HG03039 (cell line): ENCODE results near the gene AKAP6.

Experiments used
- ATAC-seq: cut with Tn5 transposase; IDR thresholded peaks from one replicate; pipeline ENCODE4 v1.9.1; 2021; ENCODE audit warnings: mild to moderate bottlenecking, moderate library complexity; ENCODE audit not compliant: unreplicated experiment

AKAP6 gene, protein sequence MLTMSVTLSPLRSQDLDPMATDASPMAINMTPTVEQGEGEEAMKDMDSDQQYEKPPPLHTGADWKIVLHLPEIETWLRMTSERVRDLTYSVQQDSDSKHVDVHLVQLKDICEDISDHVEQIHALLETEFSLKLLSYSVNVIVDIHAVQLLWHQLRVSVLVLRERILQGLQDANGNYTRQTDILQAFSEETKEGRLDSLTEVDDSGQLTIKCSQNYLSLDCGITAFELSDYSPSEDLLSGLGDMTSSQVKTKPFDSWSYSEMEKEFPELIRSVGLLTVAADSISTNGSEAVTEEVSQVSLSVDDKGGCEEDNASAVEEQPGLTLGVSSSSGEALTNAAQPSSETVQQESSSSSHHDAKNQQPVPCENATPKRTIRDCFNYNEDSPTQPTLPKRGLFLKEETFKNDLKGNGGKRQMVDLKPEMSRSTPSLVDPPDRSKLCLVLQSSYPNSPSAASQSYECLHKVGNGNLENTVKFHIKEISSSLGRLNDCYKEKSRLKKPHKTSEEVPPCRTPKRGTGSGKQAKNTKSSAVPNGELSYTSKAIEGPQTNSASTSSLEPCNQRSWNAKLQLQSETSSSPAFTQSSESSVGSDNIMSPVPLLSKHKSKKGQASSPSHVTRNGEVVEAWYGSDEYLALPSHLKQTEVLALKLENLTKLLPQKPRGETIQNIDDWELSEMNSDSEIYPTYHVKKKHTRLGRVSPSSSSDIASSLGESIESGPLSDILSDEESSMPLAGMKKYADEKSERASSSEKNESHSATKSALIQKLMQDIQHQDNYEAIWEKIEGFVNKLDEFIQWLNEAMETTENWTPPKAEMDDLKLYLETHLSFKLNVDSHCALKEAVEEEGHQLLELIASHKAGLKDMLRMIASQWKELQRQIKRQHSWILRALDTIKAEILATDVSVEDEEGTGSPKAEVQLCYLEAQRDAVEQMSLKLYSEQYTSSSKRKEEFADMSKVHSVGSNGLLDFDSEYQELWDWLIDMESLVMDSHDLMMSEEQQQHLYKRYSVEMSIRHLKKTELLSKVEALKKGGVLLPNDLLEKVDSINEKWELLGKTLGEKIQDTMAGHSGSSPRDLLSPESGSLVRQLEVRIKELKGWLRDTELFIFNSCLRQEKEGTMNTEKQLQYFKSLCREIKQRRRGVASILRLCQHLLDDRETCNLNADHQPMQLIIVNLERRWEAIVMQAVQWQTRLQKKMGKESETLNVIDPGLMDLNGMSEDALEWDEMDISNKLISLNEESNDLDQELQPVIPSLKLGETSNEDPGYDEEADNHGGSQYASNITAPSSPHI (N-terminal part only)

DNA sequence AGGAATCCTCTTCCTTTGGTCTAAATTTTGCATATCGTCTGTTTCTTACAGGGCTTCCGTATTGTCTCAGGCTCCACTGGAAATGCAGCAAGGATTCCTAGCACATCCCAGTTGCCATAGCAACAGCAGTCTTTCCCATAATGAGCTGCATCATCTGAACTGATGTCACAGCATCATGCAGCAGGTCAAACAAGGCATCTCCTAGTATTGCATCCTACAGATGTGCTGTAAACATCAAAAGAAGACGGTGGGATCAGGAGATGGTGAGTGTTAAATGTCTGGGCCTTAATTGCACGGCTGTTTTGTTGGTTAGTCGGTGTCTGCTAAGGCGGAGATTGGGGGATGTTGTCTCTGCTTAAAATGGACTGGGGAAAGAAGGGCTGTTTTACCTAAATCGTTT, at the start of gene AKAP6:
Gene AKAP6, plus strand, starts transcription at position 153 of the 400 bp plus-strand sequence. CDS start 104,196 bp downstream, outside the sequence.
- no peak for ATAC-seq

DNA sequence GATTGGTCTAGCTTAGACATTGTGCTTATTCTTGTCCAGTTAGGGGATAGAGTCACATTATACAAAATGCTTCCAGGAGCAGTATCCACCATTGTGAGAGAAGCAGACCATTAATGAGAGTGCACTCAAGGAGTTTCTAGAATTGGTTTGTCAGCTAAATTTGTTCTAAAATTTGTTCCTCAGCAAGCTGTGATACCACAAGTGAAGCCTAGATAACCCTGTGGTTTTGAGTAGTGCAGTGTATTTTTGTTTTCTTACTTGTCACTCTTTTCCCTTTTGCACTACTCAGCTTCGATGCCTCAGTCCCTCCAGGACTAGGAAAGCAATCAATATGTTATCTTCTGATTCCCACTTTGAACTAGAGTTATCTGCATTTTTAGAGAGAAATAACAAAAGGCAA, 42.5 kb upstream of the AKAP6 start:
- no peak for ATAC-seq

DNA sequence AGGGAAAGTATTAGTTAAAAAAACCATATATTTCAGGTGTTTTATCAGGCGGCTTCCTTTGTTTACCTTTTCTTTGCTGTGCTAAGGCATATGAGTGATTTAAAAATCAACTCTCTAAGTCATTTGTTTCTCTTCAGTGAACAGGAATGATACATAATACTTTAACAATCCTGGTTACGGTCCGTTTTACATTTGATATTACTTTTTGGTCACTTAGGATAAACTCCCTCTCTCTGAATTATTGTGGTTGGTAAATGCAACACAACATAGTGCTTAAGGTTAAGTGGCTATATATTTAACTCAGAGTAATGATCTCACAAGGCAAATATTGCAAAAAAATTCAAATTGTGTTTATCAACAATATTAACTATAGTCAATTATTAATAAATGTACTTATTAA, 32.7 kb upstream of the AKAP6 start:
- ATAC-seq: no peak

DNA sequence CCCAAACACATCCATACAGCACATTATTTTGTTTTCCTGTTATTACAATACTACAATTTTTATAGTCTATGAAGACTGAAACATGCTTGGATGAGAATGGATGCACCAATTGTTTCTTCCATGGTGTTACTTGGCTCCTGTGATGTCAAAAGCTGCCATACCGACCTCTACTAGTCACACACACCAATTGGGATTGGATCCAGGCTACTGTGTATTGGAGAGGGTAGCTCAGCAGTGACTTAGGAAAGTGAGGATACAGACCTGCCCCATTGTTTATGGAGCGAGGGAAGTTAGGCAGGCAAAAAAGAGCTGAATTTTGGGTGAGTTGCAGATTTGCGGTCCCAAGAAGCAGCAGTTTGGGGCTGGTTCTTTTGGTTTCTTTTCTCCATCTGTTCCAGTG, 30.8 kb upstream of the AKAP6 start:
- no peak for ATAC-seq

DNA sequence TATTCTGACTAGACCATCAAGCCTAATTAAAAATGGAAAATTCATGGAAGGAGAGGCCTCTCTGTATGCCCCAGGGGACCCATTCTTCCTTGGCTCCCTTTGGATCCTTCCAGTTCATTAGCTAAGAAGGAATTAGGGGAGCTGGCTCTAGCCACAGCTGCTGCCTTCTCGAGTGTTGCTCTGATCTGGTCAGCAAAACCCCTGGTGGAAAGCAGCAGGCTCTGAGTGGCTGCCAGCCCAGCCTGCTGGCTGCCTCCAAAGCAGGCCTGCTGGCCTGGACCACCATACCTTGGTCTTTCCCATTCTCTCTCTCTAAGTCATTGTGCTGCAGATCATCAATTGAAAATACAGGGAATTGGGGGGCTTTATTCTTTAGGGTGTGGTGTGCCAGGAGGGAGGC, 29.0 kb upstream of the AKAP6 start:
- no peak for ATAC-seq

DNA sequence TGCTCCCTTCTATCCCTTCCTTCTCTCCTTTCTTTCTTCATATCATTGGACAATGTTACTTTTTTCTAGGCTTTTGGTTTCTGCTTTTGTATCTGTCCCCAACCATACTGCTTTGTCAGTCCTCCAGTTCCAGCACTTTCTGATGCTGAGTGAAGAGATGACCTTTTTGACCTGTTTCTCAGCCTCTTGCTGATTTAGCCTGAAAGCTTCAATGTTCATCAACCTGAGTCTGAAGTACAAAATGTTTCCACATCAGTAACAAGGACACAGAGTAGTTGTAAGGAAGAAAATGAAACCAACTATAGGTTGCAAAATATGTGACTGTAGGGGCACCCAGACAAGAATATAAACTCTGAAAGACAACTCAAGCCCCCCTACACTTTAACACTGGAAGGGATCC, 25.2 kb upstream of the AKAP6 start:
- ATAC-seq: no peak

DNA sequence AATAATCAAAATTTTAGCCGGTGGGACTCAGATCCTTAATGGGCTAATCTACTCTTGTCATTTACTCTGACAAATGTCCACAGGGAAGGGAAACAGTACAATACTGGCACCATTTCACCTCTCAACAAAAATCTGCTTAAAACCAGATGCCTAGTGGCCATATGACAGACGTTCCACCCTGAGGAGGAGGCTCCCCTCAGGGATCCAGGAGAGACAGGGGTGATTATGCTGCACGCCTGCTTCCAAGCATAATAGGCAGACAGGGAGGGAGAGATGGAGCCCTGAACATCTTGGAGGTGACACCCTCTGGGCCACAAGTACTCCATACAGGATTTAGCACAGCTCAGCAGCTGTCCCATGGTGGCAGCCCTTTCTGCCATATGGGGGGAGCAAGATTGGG, 24.8 kb upstream of the AKAP6 start:
- no peak for ATAC-seq

DNA sequence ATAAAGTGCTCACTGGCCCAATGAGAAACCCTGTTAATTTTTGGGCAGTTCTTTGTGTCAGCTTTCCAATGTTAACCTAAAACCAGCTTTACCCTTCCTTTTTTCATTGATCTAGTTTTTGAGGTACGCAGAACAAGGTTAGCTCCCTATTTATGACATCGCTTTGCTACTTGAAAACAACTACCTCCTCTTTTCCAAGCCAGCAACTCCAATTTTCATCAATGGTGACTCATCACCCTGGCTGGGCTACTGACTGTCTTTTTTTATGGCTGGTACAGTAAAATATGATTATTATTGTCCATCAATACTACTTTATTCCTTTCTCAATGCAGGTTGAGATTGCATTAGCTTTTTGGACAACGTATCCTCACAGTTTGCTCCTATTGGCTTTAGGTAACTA, 22.5 kb upstream of the AKAP6 start:
- ATAC-seq: no peak

DNA sequence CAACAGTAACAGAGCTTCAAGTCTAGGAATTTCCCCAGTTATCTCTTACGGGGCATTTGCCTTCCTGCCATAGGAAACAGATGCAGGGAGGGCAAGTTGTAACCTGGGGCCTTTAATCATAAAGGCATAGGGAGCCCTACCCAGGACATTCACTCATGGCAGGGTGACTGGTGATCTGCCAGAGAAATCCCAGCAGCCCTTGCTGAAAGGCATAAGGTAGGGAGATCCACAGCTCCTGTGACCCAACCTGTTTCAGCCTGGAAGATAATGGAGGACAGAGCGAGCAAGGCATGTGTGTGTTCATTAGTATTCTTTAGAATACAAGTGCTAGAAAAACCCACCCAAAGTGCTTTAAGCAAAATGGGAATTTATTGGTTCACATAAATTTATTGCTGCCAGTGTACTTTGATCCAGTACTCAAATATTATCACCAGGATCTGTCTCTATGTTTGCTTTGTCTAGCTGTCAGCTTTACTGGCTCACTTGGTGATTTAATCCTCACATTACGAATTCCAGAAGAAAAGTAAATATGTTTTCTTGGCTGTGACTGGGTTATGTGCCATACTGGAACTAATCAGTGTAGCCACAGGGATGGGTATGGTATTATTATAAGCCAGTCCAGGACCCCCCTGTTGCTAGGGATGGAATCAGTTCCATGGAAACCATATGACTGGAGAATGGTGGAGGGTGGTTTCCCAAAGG, 21.1 kb upstream of the AKAP6 start:
- ATAC-seq: no peak

DNA sequence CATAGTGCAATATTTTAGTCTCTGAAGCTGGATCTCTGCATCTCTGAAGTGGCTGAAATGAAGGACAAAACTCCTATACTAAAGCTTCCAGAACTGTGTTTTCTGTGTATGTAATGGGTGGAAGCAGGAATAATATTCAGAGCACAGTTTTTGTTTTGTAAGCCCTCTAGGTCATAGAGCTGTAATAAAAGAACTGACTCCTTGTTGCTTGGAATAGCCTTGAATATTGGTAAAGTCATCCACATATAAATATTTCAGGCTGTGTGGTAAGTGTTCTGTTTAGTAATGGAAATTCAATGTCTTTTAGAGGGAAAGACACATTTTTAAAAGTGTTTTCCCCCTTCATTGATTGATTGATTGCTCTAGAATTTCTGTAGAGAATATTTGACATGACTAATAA, 18.2 kb upstream of the AKAP6 start:
- ATAC-seq: no peak

DNA sequence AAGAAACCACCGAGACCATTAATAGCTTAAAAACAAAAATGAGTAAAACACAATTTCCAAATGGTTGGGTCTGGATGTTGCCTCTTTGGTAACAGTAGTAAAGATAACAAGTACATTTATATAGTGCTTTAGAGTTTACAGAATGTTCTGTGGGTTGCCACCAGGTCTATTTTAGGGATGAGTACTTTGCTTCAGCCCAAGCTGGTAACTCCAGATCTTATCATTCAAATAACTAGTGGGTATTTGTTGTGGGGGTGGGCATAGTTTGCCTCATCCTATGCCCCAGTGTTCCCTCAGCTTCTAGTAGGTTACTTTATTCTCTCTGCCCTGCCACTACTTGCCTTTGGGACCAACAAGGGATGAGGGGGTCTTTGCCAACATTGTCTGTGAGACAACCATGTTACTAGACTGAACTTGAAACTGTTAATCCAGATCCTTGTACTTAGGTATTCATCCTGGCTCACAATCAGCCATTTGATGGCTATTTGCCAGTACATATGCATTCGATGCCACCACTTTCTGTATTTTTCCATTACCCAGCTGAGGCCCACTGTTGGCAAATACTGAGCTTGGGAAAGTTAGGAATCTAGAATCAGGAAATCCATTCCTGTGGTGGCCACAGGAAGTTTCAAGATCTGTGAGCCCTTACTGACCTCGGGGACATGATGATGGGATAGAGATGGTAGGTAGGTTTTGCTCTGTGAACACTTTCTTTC, 17.6 kb upstream of the AKAP6 start:
- no peak for ATAC-seq

DNA sequence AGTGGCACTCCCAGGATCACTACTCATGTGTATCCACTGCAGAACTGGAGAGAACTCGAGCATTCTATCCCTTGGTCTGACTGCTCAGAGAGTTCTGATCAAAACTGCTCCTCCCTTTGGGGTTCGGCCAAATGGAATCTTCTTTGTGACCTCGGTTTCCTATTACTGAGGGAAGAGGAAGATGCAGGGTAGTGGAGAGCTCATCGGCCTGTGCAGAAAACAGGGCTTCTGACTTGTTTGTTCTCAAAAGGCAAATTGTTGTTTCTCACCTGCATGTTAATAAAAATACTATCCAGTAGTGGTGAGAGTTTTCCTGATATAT, 17.1 kb upstream of the AKAP6 start:
- no peak for ATAC-seq

DNA sequence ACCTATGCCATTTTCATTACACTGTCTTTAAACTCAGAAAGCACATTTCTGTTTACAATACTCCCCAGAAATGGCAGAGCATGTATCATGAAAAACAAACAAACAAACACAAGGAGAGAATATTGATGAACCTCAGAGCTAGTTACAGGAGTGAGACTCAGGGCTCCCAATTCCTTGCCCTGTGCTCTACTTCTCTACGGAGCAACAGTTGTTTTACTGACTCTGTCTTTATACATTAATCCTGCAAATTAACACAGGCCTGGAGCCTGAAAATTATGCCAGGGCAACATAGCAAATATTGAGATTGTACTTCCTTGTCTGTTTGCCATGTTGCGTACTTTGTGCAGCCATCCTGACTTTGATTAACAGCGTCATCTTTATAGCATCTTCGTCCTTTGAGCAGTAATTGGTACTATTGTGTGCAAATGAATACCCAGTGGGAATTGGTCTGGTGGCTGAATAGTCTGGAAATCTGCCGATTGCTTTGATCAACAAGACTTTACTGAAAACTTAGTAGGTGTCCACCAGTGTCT, 15.2 kb upstream of the AKAP6 start:
- no peak for ATAC-seq

DNA sequence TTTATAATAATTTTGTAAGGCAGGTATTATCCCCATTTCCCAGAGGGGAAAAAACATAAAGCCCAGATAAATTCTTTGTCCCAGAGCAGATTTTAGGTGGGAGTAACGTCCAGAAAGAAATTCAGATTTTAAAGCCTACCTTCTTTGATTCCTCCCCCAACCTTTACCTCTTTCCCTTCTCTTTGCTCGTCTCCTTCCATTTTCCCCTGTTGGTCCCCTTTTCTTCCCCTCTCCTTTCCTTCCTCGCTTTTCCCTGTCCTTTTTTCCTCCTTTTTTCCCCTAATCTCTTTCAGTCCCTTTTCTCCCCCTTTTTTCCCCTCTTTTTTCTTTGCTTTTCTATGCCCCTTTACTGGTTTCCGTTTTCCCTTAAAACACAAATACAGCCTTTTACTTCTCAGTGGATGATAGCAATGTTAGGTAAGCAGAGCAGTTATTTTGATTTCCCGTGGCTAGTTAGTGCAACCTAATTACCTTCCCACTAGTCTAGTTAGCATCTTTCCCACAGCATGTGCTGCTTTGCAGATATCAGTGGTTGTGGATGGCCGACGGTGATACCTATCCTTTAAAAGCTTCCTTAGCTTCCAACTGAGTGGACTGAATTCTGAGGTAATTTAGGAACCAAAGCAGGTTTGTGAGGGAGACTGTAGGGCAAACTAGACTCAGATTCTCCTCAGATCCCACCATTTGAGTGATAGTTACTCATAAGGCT, 10.9 kb upstream of the AKAP6 start:
- ATAC-seq: no peak

DNA sequence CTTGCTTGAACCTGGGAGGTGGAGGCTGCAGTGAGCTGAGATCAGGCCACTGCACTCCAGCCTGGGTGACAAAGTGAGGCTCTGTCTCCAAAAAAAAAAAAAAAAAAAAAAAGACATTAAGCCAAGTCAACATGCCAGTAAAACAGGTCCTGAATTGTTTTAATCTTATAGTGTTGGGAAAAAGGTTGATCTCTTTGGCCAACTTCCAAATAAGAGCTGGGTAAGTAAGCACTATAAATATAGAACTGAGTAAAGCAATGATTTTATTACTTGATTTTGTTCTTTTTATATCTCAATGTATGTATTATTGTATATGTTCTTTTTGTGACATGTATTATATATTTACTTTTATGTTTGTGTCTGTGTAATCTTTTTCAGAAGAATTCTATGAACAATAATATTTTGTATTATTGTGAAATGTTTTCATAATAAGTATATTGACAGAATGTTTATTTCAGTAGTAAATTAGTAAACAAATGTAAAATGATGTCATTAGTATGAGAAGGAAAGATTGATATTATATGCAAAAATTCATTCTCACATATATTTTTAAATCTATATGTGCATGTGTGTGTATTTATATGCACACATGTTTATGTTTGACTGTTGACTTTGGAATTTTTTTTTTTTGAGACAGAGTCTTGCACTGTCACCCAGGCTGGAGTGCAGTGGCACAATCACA, 9.6 kb upstream of the AKAP6 start:
- no peak for ATAC-seq

DNA sequence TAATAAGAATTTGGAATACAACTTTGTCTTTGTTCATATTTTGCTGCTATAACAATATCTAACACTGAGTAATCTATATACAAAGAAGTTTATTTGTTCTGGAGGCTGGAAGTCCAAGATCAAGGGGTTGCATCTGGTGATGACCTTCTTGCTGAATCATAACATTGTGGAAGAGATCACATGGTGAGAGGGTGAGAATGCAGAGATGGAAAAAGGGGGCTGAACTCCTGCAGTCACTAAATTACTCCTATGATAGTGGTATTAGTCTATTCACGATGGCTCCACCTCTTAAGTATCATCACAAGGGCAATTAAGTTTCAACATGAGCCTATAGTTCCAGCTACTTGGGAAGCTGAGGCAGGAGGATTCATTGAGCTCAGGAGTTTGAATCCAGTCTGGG, 4.5 kb upstream of the AKAP6 start:
- no peak for ATAC-seq

DNA sequence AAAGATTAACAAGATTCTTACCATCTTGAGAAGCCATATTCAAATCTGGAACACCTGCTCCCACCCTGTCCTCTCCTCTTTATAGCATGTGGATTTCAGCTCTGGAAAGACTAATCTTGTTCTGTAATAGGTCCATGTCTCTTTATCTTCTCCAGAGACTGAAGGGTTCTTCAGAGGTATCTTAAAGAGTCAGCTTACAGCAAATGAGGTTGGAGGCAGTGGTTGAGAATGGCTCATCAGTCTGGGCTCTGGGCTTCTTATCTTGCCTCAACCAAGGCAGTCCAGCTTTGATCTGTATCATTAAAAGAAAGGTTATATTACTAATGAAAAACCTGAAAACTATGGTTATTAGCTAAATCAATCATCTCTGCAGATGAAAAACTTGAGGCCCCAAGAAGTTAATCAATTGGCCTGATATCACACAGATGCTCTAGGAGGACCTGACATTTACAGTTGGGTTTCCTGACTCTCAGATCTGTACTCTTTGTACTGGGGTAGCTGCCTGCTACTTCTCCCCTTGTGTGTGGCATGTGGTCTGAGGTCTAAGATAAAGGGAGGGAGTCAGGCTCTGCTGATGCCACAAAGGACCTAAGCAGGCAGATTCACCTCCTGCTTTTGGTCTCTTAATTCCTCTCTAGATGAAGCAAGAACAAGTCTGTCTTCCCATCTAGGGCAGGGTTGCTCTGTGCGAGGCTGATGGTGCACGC, 1.7 kb upstream of the AKAP6 start:
- no peak for ATAC-seq

DNA sequence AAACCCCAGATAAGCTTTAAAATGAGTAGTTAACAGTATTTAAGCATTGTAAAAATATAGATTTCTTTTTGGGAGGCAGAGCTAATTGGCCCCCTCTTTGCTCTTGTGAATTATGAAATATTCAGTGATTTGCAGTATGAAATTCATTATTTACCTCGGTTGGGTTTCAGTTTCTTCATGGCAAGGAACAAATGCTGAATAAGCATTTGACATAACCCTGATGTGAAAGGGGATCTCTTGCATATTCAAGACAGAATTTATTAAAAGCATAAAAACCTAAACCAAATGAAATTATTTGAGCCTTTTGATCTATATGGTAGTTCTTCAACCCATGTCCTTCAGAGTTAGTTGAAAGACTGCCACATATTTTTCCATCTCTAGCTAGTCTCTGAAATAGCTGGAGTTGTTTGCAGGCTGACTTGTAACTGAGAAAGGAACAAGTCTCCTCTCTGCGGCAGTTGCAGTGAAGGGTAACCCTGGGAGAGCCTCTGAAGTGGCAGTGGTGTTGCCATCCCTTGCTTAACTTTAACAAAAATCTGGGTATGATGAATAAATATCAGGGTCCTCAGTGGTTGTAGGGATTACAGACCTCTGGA, 690 bp downstream of the AKAP6 start:
- no peak for ATAC-seq
